Stimulated activated CD4-positive, alpha-beta T cell treated with anti-CD3 and anti-CD28 coated beads, TNF-alpha, amount 100 ng/mL, for 1 hour (primary cell): Measurements from ENCODE around the gene FGF14.

Experiments
- DNase-seq, 3 donors: peaks; one replicate each; pipeline ENCODE4 v3.0.0-alpha.2; 2020; ENCODE audit warnings: low read depth in 3 of 3, low spot score in 1 of 3

The FGF14 gene

GRCh38 chr13:102198418-102199311 lies 203.2 kb downstream of the FGF14 start:
- no peak for DNase-seq

- no peak for DNase-seq
Measured at GRCh38 chr13:102197193-102197592, 204.7 kb downstream of the FGF14 start.

- DNase-seq = no peak
Measured at GRCh38 chr13:102195566-102196462, 206.0 kb downstream of the FGF14 start.

- no peak for DNase-seq
Measured at GRCh38 chr13:102192858-102193257, 209.0 kb downstream of the FGF14 start.

GRCh38 chr13:102191951-102192502 lies 209.8 kb downstream of the FGF14 start:
- no peak for DNase-seq

GRCh38 chr13:102190930-102191329 lies 210.9 kb downstream of the FGF14 start:
- DNase-seq = no peak

GRCh38 chr13:102187313-102187712 lies 214.5 kb downstream of the FGF14 start:
- DNase-seq = no peak

- DNase-seq = no peak
Measured at GRCh38 chr13:102185375-102185984, 216.4 kb downstream of the FGF14 start.

- DNase-seq = no peak
Measured at GRCh38 chr13:102183509-102184182, 218.2 kb downstream of the FGF14 start.

GRCh38 chr13:102182170-102182569 lies 219.7 kb downstream of the FGF14 start:
- no peak for DNase-seq

GRCh38 chr13:102177431-102177830 lies 224.4 kb downstream of the FGF14 start:
- DNase-seq = no peak

- DNase-seq = no peak
Measured at GRCh38 chr13:102176846-102177245, 225.0 kb downstream of the FGF14 start.

- DNase-seq = no peak
Measured at GRCh38 chr13:102172406-102172805, 229.4 kb downstream of the FGF14 start.

- DNase-seq = no peak
Measured at GRCh38 chr13:102170305-102170704, 231.5 kb downstream of the FGF14 start.

- DNase-seq = no peak
Measured at GRCh38 chr13:102169471-102170015, 232.3 kb downstream of the FGF14 start.

GRCh38 chr13:102152790-102153189 lies 249.1 kb downstream of the FGF14 start:
- DNase-seq = no peak

- no peak for DNase-seq
Measured at GRCh38 chr13:102147353-102147752, 254.5 kb downstream of the FGF14 start.

GRCh38 chr13:102145750-102146149 lies 256.1 kb downstream of the FGF14 start:
- no peak for DNase-seq

GRCh38 chr13:102142473-102142826 lies 259.4 kb downstream of the FGF14 start:
- DNase-seq = no peak
